K562 (cell line): Measurements from ENCODE around the gene PCNX2. TPM values are rescaled to one million over a fixed set of nuclear protein-coding genes. Genes with fewer than 3 reads are reported as not detected.

Experiments
- FOSL1 ChIP-seq: fragments of 200-800 bp; sonication (Bioruptor generic); conservative IDR thresholded peaks from 2 replicates; pipeline ENCODE4 v1.6.1; 2016; ENCODE audit warnings: missing genetic modification characterization, missing compliant biosample characterization
- GATAD2B ChIP-seq: fragments of 450-650 bp; IDR thresholded peaks from 2 replicates; pipeline ENCODE4 v1.6.1; 2017; ENCODE audit warnings: mild to moderate bottlenecking, borderline replicate concordance
- KLF13 ChIP-seq: fragments of 450-650 bp; IDR thresholded peaks from 2 replicates; pipeline ENCODE4 v1.6.1; 2016; ENCODE audit warnings: missing genetic modification characterization, low read depth, mild to moderate bottlenecking, missing compliant biosample characterization, moderate library complexity, borderline replicate concordance
- PTBP1 ChIP-seq: fragments of 200-400 bp; formaldehyde crosslinking; IDR thresholded peaks from 2 replicates; pipeline ENCODE4 v1.6.1; 2017; ENCODE audit warnings: low read depth, low read length
- TAL1 ChIP-seq: fragments of 450-650 bp; IDR thresholded peaks from 2 replicates; pipeline ENCODE4 v1.6.1; 2016; ENCODE audit warnings: mild to moderate bottlenecking
- TARDBP ChIP-seq: fragments of 450-650 bp; IDR thresholded peaks from 2 replicates; pipeline ENCODE4 v1.6.1; 2016
- TEAD4 ChIP-seq, 2 experiments: sonication (generic) in 1 of 2; formaldehyde crosslinking in 1 of 2; IDR thresholded peaks; 2 replicates each; pipeline versions ENCODE4 v1.6.1 to v1.8.0; 2012 to 2022; ENCODE audit warnings: borderline replicate concordance in 1 of 2, inconsistent platforms in 1 of 2, low read length in 1 of 2, mild to moderate bottlenecking in 1 of 2, missing genetic modification reagents in 1 of 2
- ZBTB5 ChIP-seq: fragments of 450-650 bp; IDR thresholded peaks from 2 replicates; pipeline ENCODE4 v1.6.1; 2017; ENCODE audit warnings: antibody characterized with exemption
- polyA plus RNA-seq, 8 experiments: library from polyadenylated mRNA; depleted of rRNA in 4 of 8; stranded (reverse) in 5 of 8; unstranded in 3 of 8; fragments of >200 nt; fragmentation: Nextera tagmentation in 2 of 8; fragmentation: Illumina TruSeq in 1 of 8; extraction: Ambion mirVana in 2 of 8; extraction: Trizol in 1 of 8; gene quantifications; 2 replicates each; pipeline versions ENCODE4 v1.2.1 to v1.2.3, GENCODE V29; 2011 to 2014; ENCODE audit warnings: inconsistent platforms in 1 of 8, missing spikeins in 1 of 8
- total RNA-seq, 7 experiments: library from RNA; depleted of rRNA in 6 of 7; stranded (reverse); fragments of >200 nt in 6 of 7; fragmentation: Illumina TruSeq in 2 of 7; extraction: Trizol in 2 of 7; gene quantifications; 2 replicates each; pipeline versions ENCODE4 v1.2.1 to v1.2.3, GENCODE V29; 2011 to 2021; ENCODE audit warnings: low replicate concordance in 1 of 7
- TF ChIP-seq, protein P1 (sequence below): sonication (generic); formaldehyde crosslinking; IDR thresholded peaks from 2 replicates; pipeline ENCODE4 v1.8.0; 2023; ENCODE audit warnings: missing genetic modification reagents, mild to moderate bottlenecking, borderline replicate concordance

PCNX2 gene
- total and polyA plus RNA-seq, 9 of the 15 experiments (the other 6 are each of a cell fraction or from before 2014, with no cell fraction given): 0.07 to 0.33 TPM; not detected in 7

- TF ChIP-seq, protein P1, sequence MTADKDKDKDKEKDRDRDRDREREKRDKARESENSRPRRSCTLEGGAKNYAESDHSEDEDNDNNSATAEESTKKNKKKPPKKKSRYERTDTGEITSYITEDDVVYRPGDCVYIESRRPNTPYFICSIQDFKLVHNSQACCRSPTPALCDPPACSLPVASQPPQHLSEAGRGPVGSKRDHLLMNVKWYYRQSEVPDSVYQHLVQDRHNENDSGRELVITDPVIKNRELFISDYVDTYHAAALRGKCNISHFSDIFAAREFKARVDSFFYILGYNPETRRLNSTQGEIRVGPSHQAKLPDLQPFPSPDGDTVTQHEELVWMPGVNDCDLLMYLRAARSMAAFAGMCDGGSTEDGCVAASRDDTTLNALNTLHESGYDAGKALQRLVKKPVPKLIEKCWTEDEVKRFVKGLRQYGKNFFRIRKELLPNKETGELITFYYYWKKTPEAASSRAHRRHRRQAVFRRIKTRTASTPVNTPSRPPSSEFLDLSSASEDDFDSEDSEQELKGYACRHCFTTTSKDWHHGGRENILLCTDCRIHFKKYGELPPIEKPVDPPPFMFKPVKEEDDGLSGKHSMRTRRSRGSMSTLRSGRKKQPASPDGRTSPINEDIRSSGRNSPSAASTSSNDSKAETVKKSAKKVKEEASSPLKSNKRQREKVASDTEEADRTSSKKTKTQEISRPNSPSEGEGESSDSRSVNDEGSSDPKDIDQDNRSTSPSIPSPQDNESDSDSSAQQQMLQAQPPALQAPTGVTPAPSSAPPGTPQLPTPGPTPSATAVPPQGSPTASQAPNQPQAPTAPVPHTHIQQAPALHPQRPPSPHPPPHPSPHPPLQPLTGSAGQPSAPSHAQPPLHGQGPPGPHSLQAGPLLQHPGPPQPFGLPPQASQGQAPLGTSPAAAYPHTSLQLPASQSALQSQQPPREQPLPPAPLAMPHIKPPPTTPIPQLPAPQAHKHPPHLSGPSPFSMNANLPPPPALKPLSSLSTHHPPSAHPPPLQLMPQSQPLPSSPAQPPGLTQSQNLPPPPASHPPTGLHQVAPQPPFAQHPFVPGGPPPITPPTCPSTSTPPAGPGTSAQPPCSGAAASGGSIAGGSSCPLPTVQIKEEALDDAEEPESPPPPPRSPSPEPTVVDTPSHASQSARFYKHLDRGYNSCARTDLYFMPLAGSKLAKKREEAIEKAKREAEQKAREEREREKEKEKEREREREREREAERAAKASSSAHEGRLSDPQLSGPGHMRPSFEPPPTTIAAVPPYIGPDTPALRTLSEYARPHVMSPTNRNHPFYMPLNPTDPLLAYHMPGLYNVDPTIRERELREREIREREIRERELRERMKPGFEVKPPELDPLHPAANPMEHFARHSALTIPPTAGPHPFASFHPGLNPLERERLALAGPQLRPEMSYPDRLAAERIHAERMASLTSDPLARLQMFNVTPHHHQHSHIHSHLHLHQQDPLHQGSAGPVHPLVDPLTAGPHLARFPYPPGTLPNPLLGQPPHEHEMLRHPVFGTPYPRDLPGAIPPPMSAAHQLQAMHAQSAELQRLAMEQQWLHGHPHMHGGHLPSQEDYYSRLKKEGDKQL: no peak
- no peak for TF ChIP-seq FOSL1 (tag)
- TF ChIP-seq TAL1: no peak
- no peak for TF ChIP-seq GATAD2B
- no peak for TF ChIP-seq ZBTB5
- TF ChIP-seq TEAD4 (IDR thresholded peaks at IDR 0.05; ENCODE audit: low read length): no peak
- TF ChIP-seq TEAD4 (CRISPR knock-in tag; IDR thresholded peaks at IDR 0.05; ENCODE audit: borderline replicate concordance): no peak
- TF ChIP-seq TARDBP: no peak
- no peak for TF ChIP-seq PTBP1
- TF ChIP-seq KLF13: no peak
Measured at GRCh38 chr1:233037843-233038242, 257.7 kb downstream of the PCNX2 start (continued).
